ENCODE measurements around the gene AP1M2.
"Not testable (repeated sequence)": the region's sequence is repeated elsewhere in the genome, so short reads cannot be mapped to it uniquely, and the experiment has no call there.

Gene AP1M2

GRCh38 chr19:10565567-10566407, 21.3 kb downstream of the AP1M2 start, which contains the start of gene KRI1:
Gene KRI1 (minus strand): TSS chr19:10566010. CDS start chr19:10565999, 11 bp downstream.
- peak; percentile 84 for FAIRE-seq
- DNase-seq (ENCODE audit: low spot score), result peak; percentile 93

- FAIRE-seq, result no peak
- DNase-seq (ENCODE audit: low spot score), result peak; percentile 41
These were observed 22.0 kb downstream of the AP1M2 start for GRCh38 chr19:10565028-10565566.

- FAIRE-seq, result no peak
- no peak for DNase-seq (ENCODE audit: low spot score)
These were observed 24.5 kb downstream of the AP1M2 start for GRCh38 chr19:10562609-10563008.

DNA sequence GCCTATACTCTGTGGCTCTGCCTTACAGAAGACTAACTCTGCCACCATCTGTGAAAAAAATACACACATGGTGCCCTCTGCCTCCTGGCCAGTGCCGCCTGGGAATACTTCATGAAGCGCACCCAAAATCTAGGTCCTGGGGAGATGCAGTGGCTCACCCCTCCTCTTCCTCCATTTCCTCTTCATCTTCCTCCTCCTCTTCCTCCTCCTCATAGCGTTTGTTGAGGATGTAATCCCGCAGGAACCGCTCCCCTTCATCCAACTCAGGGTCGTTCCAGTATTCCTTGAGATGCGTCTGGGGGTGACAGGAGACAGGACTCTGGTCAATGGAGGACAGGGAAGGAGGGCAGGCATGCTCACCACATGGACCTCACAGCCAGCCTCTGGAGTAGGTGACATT, 27.0 kb downstream of the AP1M2 start:
- DNase-seq (ENCODE audit: low spot score), result no peak
- FAIRE-seq, result no peak

- DNase-seq (ENCODE audit: low spot score), result no peak
- FAIRE-seq, result no peak
These were observed 29.4 kb downstream of the AP1M2 start for GRCh38 chr19:10557603-10558197.

- DNase-seq (ENCODE audit: low spot score) (no peak), FAIRE-seq (no peak)
These were observed 31.5 kb downstream of the AP1M2 start for GRCh38 chr19:10555610-10555973.

- no peak for FAIRE-seq
These were observed 32.1 kb downstream of the AP1M2 start for GRCh38 chr19:10554760-10555609.

GRCh38 chr19:10553943-10554381, 33.1 kb downstream of the AP1M2 start:
- DNase-seq (ENCODE audit: low spot score) (no peak), FAIRE-seq (no peak)

More at GRCh38 chr19:10554760-10555609, 32.1 kb downstream of the AP1M2 start:
- DNase-seq (ENCODE audit: low spot score), result no peak

- no peak for FAIRE-seq
- DNase-seq (ENCODE audit: low spot score), result no peak
These were observed 33.9 kb downstream of the AP1M2 start for GRCh38 chr19:10553087-10553667.

DNA sequence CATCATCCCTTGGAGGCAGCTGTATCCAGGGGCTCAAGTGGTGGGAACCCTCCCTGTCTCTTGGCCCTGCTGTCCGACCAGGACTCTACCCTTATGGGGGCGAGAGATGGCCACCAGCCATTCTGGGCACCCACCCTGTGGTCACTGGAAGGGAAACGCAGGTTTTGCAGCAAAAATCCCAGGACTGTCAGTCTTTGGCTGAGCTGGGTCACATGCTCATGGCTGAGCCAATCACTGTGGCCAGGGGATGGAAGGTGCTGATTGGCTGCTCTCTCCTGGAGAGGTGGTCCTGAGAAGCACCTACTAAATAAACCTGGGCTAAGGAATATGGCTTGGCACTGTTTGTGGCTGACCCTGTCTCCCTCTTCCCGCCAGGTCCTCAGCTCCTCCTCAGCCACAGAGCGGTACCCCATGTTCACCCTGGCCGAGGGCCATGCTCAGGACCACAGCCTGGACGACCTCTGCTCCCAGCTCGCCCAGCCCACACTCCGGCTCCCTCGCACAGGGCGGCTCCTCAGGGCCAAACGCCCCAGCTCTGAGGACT, 34.5 kb downstream of the AP1M2 start:
- no peak for DNase-seq (ENCODE audit: low spot score)
- no peak for FAIRE-seq

GRCh38 chr19:10551698-10552301, 35.3 kb downstream of the AP1M2 start:
- DNase-seq (ENCODE audit: low spot score) (no peak), FAIRE-seq (no peak)

DNA sequence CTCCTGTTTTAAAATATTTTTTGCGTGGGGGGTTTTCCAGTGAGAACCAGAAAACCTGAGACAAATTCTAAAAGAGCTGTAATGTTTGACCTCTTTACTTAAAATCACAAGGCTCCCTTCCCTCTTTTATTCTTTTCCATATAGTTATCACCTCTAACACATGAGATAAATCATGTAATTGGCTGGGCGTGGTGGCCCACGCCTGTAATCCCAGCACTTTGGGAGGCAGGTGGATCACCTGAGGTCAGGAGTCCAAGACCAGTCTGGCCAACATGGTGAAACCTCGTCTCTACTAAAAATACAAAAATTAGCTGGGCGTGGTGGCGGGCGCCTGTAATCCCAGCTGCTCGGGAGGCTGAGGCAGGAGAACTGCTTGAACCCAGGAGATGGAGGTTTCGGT, 36.1 kb downstream of the AP1M2 start:
- FAIRE-seq, result not testable (repeated sequence)

GRCh38 chr19:10550336-10550735, 36.8 kb downstream of the AP1M2 start:
- FAIRE-seq (no peak), DNase-seq (ENCODE audit: low spot score) (no peak)

More for the DNA sequence above, 36.1 kb downstream of the AP1M2 start:
- DNase-seq (ENCODE audit: low spot score), result not testable (repeated sequence)

- FAIRE-seq, result no peak
- DNase-seq (ENCODE audit: low spot score), result no peak
These were observed 37.4 kb downstream of the AP1M2 start for GRCh38 chr19:10549733-10550132.

DNA sequence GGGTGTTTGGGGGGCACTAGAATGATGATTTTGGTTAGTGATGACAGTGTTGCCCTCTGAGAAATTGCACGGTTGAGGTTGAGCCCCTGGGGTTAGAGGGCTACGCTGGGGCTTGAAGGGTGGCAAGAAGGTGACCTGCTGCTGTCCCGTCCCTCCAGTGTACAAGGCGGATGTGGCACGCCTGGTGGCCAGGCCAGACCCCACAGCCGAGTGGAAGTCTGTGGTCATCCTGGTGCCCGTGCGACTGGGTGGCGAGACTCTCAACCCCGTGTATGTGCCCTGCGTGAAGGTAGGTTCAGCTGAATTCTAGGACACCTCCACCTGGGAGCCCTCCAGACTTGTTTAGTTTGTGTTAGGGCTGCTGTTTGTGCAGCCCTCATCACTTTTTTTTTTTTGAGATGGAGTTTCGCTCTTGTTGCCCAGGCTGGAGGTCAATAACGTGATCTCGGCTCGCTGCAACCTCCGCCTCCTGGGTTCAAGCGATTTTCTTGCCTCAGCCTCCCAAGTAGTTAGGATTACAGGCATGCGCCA, 38.3 kb downstream of the AP1M2 start:
- FAIRE-seq, result no peak
- DNase-seq (ENCODE audit: low spot score), result no peak

DNA sequence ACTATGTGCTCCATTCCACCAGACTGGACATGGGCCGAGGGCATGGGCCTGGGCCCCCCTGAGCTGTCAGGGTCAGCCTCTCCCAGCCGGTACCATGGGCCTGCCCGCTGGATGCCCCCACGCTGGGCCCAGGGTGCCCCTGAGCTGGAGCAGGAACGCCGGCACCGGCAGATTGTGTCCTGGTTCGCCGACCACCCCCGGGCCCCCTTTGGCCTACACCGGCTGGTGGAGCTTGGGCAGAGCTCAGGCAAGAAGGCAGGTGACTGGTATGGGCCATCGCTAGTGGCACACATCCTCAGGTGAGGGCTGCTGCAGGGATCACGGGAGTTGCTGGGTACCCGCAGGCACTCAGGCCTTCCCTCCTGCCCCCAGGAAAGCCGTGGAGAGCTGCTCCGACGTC, 40.3 kb downstream of the AP1M2 start:
- FAIRE-seq, result no peak

GRCh38 chr19:10544753-10545251, 42.3 kb downstream of the AP1M2 start:
- FAIRE-seq (no peak), DNase-seq (ENCODE audit: low spot score) (no peak)

More for the DNA sequence above, 40.3 kb downstream of the AP1M2 start:
- no peak for DNase-seq (ENCODE audit: low spot score)

GRCh38 chr19:10544242-10544752, 42.8 kb downstream of the AP1M2 start:
- DNase-seq (ENCODE audit: low spot score) (no peak), FAIRE-seq (no peak)

DNA sequence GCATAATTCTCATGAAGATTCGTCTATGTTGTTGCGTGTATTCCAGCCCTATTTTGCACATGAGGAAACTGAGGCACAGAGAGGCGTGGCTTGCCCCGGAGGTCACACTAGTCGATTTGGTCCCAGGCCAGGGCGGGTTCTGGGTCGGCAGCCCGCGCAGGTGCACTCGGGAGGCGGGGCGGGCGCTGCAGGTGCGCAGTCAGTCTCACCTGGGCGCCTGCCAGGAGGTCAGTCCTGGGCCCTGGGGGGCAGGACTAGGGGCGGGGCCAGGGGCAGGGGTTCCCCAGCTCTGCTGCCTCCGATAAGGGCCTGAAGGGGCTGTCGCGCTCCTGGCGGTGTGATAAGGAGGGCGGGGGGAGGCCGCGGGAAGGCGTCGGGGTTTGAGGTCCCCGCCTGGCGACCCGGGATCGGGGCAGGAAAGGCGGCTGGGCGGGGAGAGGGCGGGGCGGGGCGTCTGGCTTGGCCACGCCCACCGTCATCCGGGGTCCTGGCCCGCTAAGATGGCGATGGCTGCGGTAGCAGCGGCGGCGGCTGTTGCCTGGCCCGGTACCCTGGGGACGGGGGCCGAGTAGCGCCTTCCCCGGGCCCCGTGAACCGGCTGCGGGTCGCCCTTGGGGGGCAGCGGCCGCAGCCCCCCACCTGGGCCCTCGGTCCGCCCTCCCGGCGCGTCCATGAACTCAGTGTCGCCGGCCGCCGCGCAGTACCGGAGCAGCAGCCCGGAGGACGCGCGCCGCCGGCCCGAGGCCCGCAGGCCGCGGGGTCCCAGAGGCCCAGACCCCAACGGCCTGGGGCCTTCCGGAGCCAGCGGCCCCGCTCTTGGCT, 43.5 kb downstream of the AP1M2 start, which contains the start of gene ATG4D:
Gene ATG4D, plus strand, starts transcription at position 485 of the 822 bp plus-strand sequence. Its CDS starts 187 bp downstream, at position 672.
- DNase-seq (ENCODE audit: low spot score) (peak; percentile 90), FAIRE-seq (no peak)

All from urothelium cell line (cell line).